HCT116 (cell line): ENCODE results near the gene INSYN1. TPM values are rescaled to one million over a fixed set of nuclear protein-coding genes. Genes with fewer than 3 reads are reported as not detected.
A peak's percentile ranks its signal among the peaks of the same experiment; 100 is the strongest.

Experiments
- ATAC-seq: fragments of 200-7000 bp; cut with Tn5 transposase; 2 replicates; pipeline ENCODE4 v1.9.1; 2020; ENCODE audit warnings: mild to moderate bottlenecking, moderate library complexity
- Bru-seq: library from RNA; stranded (reverse); fragments of 400-500 nt; gene quantifications from one replicate; lab custom pipeline; 2021; lab: Mats Ljungman, UMichigan
- BruChase-seq, 2 experiments: library from RNA; stranded (reverse); fragments of 400-500 nt; gene quantifications; one replicate each; lab custom pipeline; 2021; lab: Mats Ljungman, UMichigan
- BruUV-seq: library from RNA; stranded (reverse); fragments of 400-500 nt; replicated peaks from 2 replicates; lab custom pipeline; 2021; lab: Mats Ljungman, UMichigan
- CTCF ChIA-PET: fragments of 300-600 bp; sonication (Branson Sonifier 250); formaldehyde crosslinking; loops from one replicate; lab custom pipeline; 2021; ENCODE audit warnings: antibody characterized with exemption; lab: Charles Lee
- POLR2A ChIA-PET: fragments of 300-600, 350-600 bp; sonication (Branson Sonifier 250); formaldehyde crosslinking; loops from one replicate; lab custom pipeline; 2021; ENCODE audit warnings: antibody characterized with exemption; lab: Charles Lee
- RAD21 ChIA-PET, 2 experiments: fragments of 300-600 bp; sonication (Branson Sonifier 250); formaldehyde crosslinking; loops; one replicate each; lab custom pipeline; 2023; ENCODE audit warnings: low total read pairs in 2 of 2; ENCODE audit not compliant: uncharacterized antibody in 2 of 2, unreplicated experiment in 2 of 2, low non-redundant PET in 1 of 2; lab: Charles Lee
- DNase-seq: peaks from one replicate; pipeline ENCODE4 v3.0.0-alpha.2; 2010; ENCODE audit warnings: low read depth, low spot score
- H2AFZ ChIP-seq: fragments of 200-600 bp; shearing (Covaris generic), sonication (generic); 2 replicates; pipeline ENCODE4 v1.6.1; 2017; ENCODE audit warnings: low read depth, mixed run types, mixed read lengths, antibody characterized with exemption, low read length; ENCODE audit not compliant: poor library complexity, severe bottlenecking
- H3K27ac ChIP-seq: 2 replicates; pipeline ENCODE4 v1.5.1; 2012; ENCODE audit warnings: low read depth, low read length
- H3K27me3 ChIP-seq: fragments of 200-600 bp; sonication (generic); 2 replicates; pipeline ENCODE4 v1.6.1; 2016; ENCODE audit warnings: mixed run types, low read length, mixed read lengths; ENCODE audit not compliant: insufficient read depth
- H3K36me3 ChIP-seq, 2 experiments: fragments of 200-500 bp in 1 of 2; fragments of 200-600 bp in 1 of 2; sonication (Bioruptor generic) in 1 of 2; sonication (generic) in 1 of 2; 2 replicates each; pipeline versions ENCODE4 v1.5.1 to v1.6.1; 2014 to 2016; ENCODE audit warnings: low read length in 2 of 2, inconsistent platforms in 1 of 2, mixed read lengths in 1 of 2, mixed run types in 1 of 2; ENCODE audit not compliant: insufficient read depth in 2 of 2, control insufficient read depth in 1 of 2
- H3K4me1 ChIP-seq, 2 experiments: fragments of 200-600 bp in 1 of 2; sonication (generic) in 1 of 2; 2 replicates each; pipeline versions ENCODE4 v1.5.1 to v1.6.1; 2012 to 2017; ENCODE audit warnings: low read length in 2 of 2, inconsistent platforms in 1 of 2, mild to moderate bottlenecking in 1 of 2, mixed read lengths in 1 of 2, mixed run types in 1 of 2, moderate library complexity in 1 of 2; ENCODE audit not compliant: insufficient read depth in 2 of 2, control insufficient read depth in 1 of 2
- H3K4me2 ChIP-seq: fragments of 200-600 bp; sonication (generic); 2 replicates; pipeline ENCODE4 v1.6.1; 2017; ENCODE audit warnings: mixed run types, low read length, mixed read lengths
- H3K4me3 ChIP-seq, 2 experiments: fragments of 200-600 bp in 1 of 2; sonication (generic) in 1 of 2; replicated peaks in 1 of 2; 2 replicates each; pipeline ENCODE4 v1.5.1; 2011 to 2016; ENCODE audit warnings: low read length in 2 of 2, control low read depth in 1 of 2, low read depth in 1 of 2, mild to moderate bottlenecking in 1 of 2, mixed read lengths in 1 of 2, mixed run types in 1 of 2
- H3K79me2 ChIP-seq: fragments of 200-600 bp; sonication (generic); 2 replicates; pipeline ENCODE4 v1.6.1; 2017; ENCODE audit warnings: mild to moderate bottlenecking, mixed run types, low read length, moderate library complexity, mixed read lengths; ENCODE audit not compliant: insufficient read depth
- H3K9ac ChIP-seq: fragments of 200-600 bp; sonication (generic); 2 replicates; pipeline ENCODE4 v1.6.1; 2016; ENCODE audit warnings: low read length, mixed read lengths
- H3K9me2 ChIP-seq: fragments of 200-600 bp; sonication (generic), shearing (Covaris generic); 2 replicates; pipeline ENCODE4 v1.6.1; 2017; ENCODE audit warnings: mixed run types, mild to moderate bottlenecking, moderate library complexity; ENCODE audit not compliant: insufficient read depth
- H3K9me3 ChIP-seq, 2 experiments: fragments of 200-500 bp in 1 of 2; fragments of 200-600 bp in 1 of 2; sonication (Bioruptor generic) in 1 of 2; sonication (generic) in 1 of 2; 2 replicates each; pipeline ENCODE4 v1.6.1; 2014 to 2017; ENCODE audit warnings: low read length in 2 of 2, mixed read lengths in 2 of 2, inconsistent platforms in 1 of 2, low read depth in 1 of 2, mild to moderate bottlenecking in 1 of 2, mixed run types in 1 of 2, moderate library complexity in 1 of 2; ENCODE audit not compliant: control insufficient read depth in 1 of 2, insufficient read depth in 1 of 2
- H4K20me1 ChIP-seq: fragments of 200-600 bp; sonication (generic), shearing (Covaris generic); 2 replicates; pipeline ENCODE4 v1.6.1; 2017; ENCODE audit warnings: mixed run types, mild to moderate bottlenecking, moderate library complexity; ENCODE audit not compliant: insufficient read depth
- EGR1 ChIP-seq: IDR thresholded peaks from 2 replicates; pipeline ENCODE4 v1.6.1; 2012; ENCODE audit warnings: low read depth
- intact Hi-C: fragments of 100-400 bp; cut with micrococcal nuclease; formaldehyde crosslinking; loops from 2 replicates; pipeline ENCODE4 v1.10.0; 2022
- long read RNA-seq: library from polyadenylated mRNA; unstranded; transcript quantifications from one replicate; pipeline ENCODE4 v2.0.0, GENCODE V29; 2021; ENCODE audit not compliant: unreplicated experiment
- polyA plus RNA-seq: library from polyadenylated mRNA; unstranded; fragments of >200 nt; gene quantifications from 2 replicates; pipeline ENCODE4 v1.2.1, GENCODE V29; 2012; ENCODE audit warnings: missing spikeins
- total RNA-seq: library from RNA; stranded (reverse); gene quantifications from one replicate; pipeline ENCODE4 v1.2.1, GENCODE V29; 2021; ENCODE audit not compliant: unreplicated experiment
- TF ChIP-seq, protein P1 (sequence below), 3 experiments: fragments of 200-600 bp in 1 of 3; sonication (generic) in 1 of 3; IDR thresholded peaks in 2 of 3; conservative IDR thresholded peaks in 1 of 3; 2 replicates each; pipeline ENCODE4 v1.5.1; 2012 to 2017; ENCODE audit warnings: low read depth in 2 of 3, low read length in 2 of 3, antibody characterized with exemption in 1 of 3, borderline replicate concordance in 1 of 3, control low read depth in 1 of 3, mild to moderate bottlenecking in 1 of 3, mixed read lengths in 1 of 3, mixed run types in 1 of 3, moderate library complexity in 1 of 3; ENCODE audit not compliant: insufficient read depth in 1 of 3

The INSYN1 gene, protein sequence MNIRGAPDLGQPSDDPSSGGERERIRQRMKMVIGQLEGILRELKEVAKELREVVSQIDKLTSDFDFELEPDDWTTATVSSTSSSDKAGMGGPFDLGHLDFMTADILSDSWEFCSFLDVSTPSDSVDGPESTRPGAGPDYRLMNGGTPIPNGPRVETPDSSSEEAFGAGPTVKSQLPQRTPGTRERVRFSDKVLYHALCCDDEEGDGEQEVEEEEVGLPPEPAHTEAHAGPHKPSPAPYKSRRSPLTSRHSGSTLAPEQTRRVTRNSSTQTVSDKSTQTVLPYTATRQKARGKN
- total RNA-seq (2.0 TPM), Bru-seq, nascent RNA (percentile 27 among the genes with signal in this experiment), BruChase-seq, experiment 1, labeled RNA remaining after a 6-hour chase (percentile 33 among the genes with signal in this experiment), BruChase-seq, experiment 2, labeled RNA remaining after a 2-hour chase (percentile 25 among the genes with signal in this experiment)
- 0.85 and 1.1 TPM in 2 replicates for polyA plus RNA-seq
- long read RNA-seq, full-length matches to known transcripts = 1 of 1 reads
- long read RNA-seq, partial matches to known transcripts = 0 of 1 reads
- long read RNA-seq, other reads (novel, unspliced or antisense) = 0 of 1 reads

GRCh38 chr15:73753250-73754130 lies at the start of gene INSYN1:
Gene INSYN1 (minus strand): TSS chr15:73753351. CDS start chr15:73751130, 2,221 bp downstream.
- no peak within 1 kb of the TSS for H3K27ac ChIP-seq
- ChIA-PET RAD21 (no interaction called here), POLR2A (no interaction called here)
- H3K4me1 ChIP-seq = peaks cover 0 to 3% of the 10 kb centered on the region in 2 experiments; a peak in 1 of 4 replicates
- peaks cover 13% of the 10 kb centered on the region; the same call in 1 of the 2 replicates for H3K27me3 ChIP-seq
- intact Hi-C loops = no loop called here
- H3K9me2 ChIP-seq = no peaks in the 10 kb centered on the region
- H3K36me3 ChIP-seq = no peaks in the 10 kb centered on the region
- no peak within 1 kb of the TSS for H2AFZ ChIP-seq
- peak; percentile 72 for ATAC-seq
- DNase-seq = no peak
- no peaks in the 10 kb centered on the region for H3K9me3 ChIP-seq
- BruUV-seq = no TSS peak
- H3K4me2 ChIP-seq = peak within 1 kb of the TSS; percentile 49
- no peaks in the 10 kb centered on the region for H4K20me1 ChIP-seq
- TF ChIP-seq, protein P1, sequence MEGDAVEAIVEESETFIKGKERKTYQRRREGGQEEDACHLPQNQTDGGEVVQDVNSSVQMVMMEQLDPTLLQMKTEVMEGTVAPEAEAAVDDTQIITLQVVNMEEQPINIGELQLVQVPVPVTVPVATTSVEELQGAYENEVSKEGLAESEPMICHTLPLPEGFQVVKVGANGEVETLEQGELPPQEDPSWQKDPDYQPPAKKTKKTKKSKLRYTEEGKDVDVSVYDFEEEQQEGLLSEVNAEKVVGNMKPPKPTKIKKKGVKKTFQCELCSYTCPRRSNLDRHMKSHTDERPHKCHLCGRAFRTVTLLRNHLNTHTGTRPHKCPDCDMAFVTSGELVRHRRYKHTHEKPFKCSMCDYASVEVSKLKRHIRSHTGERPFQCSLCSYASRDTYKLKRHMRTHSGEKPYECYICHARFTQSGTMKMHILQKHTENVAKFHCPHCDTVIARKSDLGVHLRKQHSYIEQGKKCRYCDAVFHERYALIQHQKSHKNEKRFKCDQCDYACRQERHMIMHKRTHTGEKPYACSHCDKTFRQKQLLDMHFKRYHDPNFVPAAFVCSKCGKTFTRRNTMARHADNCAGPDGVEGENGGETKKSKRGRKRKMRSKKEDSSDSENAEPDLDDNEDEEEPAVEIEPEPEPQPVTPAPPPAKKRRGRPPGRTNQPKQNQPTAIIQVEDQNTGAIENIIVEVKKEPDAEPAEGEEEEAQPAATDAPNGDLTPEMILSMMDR (IDR thresholded peaks at IDR 0.05 in 2 of 3, conservative IDR thresholded peaks at IDR 0.05 in 1 of 3; ENCODE audit: borderline replicate concordance in 1 of 3, insufficient read depth in 1 of 3, low read depth in 2 of 3, low read length in 2 of 3) = no peak
- no peak for TF ChIP-seq EGR1
- TF ChIP-seq, all 23 proteins: peak for 0
- H3K9ac ChIP-seq = no peak within 1 kb of the TSS
- H3K4me3 ChIP-seq = peak within 1 kb of the TSS in 1 of 2 experiments; percentile 15; a peak in 3 of 4 replicates
- CTCF ChIA-PET = no interaction called here
- no peaks in the 10 kb centered on the region for H3K79me2 ChIP-seq
